T follicular helper cell (primary cell): Measurements from ENCODE around the gene PRRT2.
"Not testable (repeated sequence)": the region's sequence is repeated elsewhere in the genome, so short reads cannot be mapped to it uniquely, and the experiment has no call there.

Source experiments
- DNase-seq: peaks from one replicate; pipeline ENCODE4 v3.0.0-alpha.2; 2020; ENCODE audit warnings: low read depth

PRRT2 gene

DNA sequence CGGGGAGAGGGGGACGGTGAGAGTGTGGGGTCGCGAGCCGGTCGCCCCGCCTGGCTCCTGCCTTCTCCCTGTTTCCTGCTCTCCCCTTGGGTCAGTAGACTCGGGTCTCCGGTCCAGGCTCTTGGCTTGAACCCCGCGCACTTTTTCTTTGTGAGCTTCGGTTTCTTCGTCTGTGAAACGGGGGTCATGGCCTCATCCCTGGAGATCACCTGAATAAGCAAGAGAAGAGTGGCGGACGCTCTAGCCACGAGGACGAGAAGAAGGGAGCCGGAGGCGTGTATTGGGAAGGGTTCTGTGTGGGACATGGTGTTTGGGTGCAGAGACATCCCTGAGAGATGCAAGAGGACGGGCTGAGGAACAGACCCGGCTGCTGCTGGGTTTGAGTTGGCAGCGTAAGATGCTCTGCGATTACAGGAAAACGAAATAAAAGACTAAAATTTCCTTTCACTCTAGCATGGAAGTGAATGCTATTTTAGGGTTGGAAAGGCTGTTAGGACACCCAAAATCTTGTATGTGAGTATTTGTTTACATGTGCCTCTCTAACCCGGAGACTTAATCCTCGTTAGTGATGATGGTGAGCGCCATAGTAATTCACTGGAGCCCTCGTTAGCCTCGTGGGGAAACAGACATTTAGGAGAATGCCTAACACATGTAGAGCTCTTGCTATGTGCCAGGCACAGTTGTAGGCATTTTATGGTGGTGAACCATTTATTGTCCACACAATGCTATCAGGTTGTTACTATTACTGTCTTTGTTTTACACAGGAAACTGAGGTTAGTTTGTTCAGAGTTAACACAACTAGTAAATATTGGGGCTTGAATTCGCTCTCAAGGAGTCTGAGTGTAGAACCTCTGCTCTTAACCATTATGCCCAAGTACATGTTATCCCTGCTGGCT is 20.8 kb upstream of the PRRT2 start:
- no peak for DNase-seq

DNA sequence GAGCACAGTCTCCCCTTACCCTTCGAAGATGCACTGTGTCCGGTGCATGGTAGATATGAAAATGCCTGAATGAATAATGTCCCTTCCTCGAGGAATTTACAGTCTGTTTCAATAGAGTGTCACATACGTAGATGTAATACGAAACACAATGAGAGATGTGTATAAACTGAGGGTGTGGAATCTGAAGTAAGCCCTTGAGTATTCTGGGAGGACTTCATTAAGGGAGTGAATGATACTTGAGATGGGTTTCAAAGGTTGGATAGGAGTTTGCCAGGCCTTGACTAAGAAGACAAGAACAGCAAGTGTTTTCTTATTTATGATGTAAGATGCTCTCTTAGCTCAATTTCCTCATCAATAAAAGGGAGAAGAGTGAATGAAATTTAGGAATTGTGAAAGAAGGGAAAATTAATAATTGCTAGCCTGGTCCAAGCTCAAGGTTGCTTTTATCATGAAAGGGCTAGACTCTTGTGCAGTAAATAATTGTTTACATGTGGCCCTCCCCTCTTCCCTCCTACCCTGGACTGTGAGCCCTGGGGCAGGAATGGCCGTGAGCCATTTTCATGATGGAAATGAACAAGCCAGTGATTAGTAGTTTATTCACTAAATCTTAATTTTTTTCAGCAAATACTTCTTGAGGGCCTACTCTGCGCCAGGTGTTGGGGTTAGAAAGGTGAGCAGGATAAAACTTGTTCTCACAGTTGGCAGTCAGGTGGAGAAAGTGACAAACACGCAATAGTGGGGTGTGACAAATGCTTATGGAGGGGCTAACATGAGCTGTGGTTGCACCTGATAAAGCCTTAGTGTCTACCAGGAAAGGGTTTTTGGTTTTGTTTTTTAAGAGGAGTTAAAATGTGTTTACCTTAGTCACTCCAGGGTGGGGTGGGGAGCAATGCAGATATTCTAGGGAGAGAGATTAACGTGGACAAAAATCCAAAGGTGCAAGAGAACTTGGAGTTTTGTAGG is 19.9 kb upstream of the PRRT2 start:
- DNase-seq, result no peak

DNA sequence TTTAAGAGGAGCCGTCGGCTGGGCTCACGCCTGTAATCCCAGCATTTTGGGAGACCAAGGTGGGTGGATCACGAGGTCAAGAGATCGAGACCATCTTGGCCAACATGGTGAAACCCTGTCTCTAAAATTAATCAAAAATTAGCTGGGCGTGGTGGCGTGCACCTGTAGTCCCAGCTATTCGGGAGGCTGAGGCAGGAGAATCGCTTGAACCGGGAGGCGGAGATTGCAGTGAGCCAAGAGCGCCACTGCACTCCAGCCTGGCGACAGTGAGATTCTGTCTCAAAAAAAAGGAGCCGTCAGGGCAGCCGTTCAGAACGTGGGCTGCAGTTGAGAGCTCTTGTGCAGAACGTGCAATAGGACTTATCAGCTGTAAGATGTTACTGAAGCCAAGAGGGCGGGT is 18.8 kb upstream of the PRRT2 start:
- DNase-seq, result not testable (repeated sequence)

DNA sequence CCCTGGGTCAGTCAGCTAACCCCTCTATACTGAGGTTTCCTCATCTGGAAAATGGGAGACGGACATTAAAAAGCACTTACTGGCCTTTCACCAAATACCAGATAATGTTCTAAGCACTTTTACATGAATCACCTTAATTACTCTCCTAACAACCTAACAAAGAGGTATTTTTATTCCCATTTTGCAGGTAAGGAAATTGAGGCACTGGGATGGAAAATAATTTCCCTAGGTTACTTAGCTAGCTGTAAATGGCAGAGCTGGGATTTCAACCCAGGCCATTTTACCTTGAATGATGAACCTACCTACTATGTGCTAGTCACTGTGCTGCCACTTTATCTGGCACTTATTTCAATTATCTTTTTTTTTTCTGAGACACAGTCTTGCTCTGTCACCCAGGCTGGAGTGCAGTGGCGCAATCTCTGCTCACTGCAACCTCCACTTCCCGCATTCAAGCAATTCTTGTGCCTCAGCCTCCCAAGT is 17.7 kb upstream of the PRRT2 start:
- no peak for DNase-seq

DNA sequence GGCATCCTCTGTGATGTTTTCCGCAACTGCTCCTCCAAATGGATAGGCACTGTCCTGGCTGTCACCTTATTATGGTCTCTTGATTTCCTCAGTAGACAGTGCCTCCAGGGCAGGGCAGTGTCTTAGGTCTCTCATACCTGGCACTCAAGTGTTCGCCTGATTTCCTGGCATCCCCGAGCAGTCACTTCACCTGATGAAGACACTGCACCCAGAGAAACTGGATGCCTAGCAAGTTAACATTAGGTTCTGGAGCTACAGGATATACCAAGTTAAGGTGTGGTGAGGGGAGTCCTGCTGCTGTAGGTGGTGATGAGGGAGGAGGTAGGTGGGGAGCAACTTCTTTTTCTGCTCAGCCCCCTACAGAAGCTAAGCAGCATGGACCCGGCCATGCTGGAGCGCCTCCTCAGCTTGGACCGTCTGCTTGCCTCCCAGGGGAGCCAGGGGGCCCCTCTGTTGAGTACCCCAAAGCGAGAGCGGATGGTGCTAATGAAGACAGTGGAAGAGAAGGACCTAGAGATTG is 9.5 kb upstream of the PRRT2 start:
- no peak for DNase-seq

DNA sequence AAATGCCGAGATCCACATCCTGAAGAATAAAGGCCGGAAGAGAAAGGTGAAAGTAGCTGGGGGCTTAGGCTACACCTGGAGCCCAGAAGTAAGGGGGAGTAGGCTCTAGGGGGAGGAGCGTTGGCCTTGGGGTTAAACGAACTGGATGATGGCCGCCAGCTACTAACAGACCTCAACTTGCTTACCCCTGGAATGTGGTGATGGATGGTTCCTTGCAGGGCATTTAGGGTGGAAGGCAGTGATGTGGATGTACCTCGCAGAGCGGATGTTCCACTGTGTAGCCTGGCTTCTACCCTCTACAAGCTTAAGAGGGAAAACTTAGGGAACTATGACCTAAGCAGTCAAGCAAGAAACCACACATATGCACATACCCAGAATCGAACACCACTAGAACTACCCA is 8.0 kb upstream of the PRRT2 start:
- DNase-seq, result no peak

DNA sequence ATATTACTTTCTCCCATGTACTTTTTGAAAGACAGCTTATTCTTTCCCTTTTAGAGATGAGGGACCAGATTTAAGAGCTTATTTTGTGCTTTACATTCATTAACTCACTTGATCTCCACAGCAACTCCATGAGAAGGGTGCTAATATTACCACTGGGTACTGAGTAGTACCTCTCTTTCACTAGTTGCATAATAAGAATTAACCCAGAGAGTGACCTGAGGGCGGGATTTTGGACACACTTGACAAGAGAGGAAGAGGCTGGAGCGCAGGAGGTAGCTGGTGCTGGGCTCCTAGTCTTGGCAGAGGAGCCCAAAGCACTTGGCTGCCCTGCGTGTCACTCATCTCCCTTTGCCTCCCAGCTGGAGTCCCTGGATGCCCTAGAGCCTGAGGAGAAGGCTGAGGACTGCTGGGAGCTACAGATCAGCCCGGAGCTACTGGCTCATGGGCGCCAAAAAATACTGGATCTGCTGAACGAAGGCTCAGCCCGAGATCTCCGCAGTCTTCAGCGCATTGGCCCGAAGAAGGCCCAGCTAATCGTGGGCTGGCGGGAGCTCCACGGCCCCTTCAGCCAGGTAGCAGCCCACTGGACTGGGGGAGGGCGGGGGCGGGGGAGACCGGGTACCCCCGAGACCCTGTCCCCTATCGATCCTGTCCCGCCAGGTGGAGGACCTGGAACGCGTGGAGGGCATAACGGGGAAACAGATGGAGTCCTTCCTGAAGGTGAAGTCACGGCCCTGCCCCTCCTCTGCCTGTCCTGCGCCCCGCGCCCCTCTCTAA is 7.3 kb upstream of the PRRT2 start:
- no peak for DNase-seq

DNA sequence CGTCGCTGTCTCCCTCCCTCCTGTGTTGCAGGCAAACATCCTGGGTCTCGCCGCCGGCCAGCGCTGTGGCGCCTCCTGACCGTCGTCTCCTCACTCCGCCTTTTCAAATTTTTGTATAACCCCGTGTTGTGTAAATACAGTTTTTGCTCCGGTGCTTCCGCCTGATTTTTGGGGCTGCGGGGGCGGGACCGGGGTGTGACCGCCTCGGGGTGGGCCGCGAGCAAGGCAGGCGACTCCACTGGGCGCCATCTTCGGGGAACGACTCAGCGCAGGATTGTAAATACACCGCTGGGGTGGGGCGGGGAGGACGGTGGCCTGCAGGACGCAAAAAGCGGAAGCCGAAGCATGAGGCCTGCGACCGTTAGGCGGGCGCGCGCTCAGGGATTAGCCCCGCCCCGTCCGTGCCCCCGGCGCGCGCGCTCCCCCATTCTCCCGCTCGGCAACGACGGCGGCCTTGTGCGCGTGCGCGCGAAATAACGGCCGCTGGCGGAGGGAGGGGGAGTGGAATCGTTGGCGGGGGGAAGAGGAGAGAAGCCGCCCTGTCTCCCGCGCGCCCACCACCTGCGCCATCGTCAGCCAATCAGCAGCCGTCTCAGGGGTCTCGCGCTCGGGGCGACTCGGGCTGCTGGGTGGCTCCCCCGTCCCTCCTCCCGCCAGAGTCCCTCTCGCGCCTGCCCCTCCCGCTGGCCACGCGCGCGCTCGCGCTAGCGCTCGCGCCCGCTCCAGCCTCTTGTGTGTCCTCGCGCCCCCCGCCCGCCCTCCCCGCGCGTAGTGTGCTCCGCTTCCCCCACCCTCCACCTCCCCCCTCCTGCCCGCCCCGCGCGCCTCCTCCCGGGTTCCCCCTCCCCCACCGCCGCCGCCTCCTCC is 6.5 kb upstream of the PRRT2 start:
- peak; percentile 97 for DNase-seq

DNA sequence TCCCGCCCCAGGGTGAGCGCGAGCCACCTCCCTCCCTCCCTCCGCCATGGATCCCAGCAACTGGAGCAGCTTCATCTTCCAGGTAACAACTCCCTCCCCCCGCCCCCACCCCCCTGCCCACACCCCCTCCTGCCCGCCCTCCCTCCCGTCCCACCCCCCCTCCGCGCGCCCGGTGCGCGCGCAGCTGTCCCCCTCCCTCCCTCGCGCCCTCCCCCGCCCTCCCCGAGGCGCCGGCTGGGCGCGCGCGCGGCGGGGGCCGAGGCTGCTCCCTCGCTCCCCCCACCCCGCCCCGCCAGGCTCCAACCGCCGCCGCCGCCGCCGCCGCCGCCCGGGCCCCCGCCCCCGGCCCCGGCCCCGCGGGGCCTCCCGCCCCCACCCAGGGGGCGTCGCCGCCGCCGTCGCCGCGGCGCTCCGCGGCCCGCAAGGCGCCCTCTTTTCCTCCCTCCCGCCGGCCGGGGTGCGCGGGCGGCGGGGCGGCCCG is 5.9 kb upstream of the PRRT2 start, which contains the start of gene MAZ:
Gene MAZ (plus strand): TSS at position 431 of the 481 bp plus-strand sequence. CDS start 173 bp downstream, outside the sequence.
- DNase-seq, result no peak

DNA sequence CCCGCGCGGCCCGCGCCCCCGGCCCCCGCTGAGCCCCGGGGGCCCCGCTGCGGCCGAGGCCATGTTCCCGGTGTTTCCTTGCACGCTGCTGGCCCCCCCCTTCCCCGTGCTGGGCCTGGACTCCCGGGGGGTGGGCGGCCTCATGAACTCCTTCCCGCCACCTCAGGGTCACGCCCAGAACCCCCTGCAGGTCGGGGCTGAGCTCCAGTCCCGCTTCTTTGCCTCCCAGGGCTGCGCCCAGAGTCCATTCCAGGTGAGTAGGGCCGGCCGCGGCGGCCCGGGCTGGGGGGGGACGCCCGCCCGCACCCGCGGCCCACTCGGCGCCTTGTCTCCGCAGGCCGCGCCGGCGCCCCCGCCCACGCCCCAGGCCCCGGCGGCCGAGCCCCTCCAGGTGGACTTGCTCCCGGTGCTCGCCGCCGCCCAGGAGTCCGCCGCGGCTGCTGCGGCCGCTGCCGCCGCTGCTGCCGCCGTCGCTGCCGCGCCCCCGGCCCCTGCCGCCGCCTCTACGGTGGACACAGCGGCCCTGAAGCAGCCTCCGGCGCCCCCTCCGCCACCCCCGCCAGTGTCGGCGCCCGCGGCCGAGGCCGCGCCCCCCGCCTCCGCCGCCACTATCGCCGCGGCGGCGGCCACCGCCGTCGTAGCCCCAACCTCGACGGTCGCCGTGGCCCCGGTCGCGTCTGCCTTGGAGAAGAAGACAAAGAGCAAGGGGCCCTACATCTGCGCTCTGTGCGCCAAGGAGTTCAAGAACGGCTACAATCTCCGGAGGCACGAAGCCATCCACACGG is 5.2 kb upstream of the PRRT2 start:
- no peak for DNase-seq

DNA sequence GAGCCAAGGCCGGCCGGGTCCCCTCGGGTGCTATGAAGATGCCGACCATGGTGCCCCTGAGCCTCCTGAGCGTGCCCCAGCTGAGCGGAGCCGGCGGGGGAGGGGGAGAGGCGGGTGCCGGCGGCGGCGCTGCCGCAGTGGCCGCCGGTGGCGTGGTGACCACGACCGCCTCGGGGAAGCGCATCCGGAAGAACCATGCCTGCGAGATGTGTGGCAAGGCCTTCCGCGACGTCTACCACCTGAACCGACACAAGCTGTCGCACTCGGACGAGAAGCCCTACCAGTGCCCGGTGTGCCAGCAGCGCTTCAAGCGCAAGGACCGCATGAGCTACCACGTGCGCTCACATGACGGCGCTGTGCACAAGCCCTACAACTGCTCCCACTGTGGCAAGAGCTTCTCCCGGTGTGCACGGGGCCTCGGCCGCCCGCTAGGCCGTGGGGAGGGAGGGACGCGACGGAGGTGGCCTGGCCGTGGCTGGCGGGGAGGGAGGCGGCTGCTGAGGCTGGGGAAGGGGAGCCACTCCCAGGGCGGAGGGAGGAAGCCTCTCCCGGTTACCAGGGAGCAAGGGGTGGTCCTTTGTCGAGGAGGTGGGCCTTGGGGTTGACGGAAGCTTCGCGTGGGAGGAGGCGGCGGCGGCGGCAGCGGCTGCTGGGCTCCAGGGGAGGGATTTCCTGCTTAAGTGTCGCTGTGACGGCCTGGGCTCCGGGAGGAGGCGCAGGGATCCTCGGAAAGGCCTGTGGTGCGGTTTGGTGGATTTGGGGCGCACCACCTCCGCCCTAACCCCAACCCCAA is 4.4 kb upstream of the PRRT2 start:
- DNase-seq, result peak; percentile 81

DNA sequence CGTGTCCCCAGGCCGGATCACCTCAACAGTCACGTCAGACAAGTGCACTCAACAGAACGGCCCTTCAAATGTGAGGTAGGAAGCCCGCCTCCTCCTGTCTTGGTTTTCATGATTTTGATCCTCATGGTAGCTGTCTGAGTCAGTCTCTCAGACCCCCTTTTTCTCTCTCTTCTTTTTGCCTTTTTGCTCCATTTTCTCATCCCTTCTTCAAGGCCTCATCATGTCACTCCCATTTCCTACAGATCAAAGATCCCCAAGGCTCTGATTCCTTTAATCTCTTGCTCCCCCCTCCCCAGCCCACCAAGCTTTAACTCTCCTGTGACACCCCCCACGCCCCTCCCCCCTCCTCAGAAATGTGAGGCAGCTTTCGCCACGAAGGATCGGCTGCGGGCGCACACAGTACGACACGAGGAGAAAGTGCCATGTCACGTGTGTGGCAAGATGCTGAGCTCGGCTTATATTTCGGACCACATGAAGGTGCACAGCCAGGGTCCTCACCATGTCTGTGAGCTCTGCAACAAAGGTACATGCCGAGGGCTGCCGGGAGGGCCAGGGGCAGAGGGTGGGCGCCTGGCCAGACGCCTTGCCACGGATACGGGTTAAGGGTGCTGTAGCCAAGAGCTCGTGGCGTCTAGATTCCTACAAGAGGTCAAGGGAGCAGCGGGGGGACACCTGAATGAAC is 3.6 kb upstream of the PRRT2 start:
- DNase-seq, result no peak

DNA sequence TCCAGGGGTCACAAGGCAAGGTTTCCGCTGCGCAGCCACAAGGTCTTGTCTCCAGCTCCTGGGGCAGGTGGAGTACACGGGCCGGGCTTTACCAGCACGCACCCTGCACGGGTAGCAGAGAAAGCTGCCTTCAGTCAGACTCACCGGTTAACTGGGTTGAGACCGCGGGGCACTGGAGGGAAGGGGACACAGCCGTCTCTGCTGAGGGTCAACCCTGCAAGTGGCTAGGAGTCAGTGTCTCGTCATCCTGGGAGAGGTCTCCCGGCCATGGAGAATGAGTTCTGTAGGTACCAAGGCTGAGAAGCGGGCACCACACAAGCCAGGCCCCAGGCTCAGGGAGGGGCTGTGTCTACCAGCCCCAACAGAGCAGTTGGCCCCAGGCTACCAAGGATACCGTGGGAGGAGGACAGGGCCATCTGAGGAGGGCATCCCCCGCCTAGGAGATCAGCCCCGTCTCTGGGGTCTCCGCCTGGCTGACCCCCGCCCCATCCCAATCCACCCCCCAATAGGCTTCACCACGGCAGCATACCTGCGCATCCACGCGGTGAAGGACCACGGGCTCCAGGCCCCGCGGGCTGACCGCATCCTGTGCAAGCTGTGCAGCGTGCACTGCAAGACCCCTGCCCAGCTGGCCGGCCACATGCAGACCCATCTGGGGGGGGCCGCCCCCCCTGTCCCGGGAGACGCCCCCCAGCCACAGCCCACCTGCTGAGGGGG is 2.8 kb upstream of the PRRT2 start:
- no peak for DNase-seq

DNA sequence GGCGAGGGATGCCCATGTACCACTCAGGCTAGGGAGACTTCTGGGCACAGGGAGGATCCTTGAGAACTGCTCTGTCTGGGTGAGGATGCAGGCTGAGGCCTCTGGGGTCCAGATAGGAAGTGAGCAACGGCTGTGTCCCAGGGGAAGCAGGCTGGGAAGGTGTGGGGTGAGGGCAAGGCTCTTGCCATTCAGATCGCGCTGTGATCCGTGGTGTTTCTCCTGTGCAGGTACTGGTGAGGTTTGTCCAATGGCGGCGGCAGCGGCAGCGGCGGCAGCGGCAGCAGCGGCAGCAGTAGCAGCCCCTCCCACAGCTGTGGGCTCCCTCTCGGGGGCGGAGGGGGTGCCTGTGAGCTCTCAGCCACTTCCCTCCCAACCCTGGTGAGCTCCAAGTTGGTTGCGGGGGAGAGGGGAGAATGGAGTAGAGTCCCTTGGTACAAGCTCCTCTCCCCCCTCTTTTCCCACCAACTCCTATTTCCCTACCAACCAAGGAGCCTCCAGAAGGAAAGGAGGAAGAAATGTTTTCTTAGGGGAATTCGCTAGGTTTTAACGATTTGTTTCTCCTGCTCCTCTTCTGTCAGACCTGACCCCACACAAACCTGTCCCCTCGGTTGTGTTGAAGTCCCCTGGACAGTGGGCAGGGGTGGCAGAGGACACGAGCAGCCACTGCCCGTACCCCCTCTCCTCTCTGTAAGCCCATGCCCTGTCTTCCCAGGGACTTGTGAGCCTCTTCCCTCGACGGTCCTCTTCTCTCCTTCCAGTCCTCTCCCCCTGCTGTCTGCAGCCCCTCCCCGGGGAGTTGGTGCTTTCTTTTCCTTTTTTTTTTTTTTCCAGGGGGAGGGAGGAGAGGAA is 1.9 kb upstream of the PRRT2 start:
- peak; percentile 31 for DNase-seq

DNA sequence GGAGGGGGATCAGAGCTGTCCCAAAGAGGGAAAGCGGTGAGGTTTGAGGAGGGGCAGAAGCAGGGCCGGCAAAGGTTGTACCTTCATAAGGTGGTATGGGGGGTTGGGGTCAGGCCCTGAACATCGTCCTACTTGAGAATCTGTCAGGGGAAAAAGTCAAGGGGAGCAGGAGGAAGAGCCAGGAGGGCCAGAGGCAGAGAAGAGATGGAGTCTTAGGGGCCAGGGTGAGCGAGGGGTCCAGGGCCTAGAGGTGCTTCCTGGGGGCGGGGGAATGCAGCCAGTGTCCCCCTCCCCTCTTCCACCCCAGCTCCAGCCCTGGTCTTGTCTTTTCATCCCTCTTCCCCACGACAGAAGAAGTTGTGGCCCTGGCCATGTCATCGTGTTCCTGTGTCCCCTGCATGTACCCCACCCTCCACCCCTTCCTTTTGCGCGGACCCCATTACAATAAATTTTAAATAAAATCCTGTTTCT is 1.3 kb upstream of the PRRT2 start:
- no peak for DNase-seq

DNA sequence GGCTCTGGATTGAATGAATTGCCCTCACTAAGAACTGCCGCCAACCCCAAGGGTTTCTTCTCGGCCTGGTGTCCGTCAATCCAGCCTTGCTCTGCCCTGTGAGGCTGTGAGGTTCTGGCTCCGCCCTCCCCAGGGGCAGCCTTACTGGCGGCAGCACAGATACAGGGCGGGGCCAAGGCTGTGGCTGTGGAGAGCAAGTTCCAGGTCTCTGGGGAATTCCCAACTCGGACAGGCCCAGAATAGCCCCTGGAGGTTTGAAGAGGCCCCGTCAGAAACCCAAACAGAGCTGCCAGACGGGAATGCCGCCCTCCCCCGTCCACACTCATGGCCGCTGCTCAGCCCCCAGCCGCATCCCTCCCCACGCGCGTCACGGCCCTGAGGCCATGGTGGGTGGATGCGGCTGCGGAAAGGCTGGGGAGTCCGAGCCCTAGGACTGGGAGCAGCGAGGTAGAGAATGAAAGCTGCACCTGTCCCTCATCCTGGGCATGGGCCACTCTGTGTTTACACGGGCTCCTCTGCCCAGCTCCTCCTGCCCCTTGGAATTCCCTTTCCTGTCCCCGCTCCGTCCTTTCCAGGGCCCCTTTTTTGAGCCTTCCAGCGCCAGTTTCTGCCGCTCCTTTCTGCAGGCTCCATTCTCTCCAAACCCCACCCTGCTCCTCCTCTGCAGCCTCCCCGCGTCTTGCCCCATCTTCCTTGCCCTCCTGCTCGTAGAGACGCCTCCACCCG is 660 bp upstream of the PRRT2 start:
- peak; percentile 43 for DNase-seq
